K562 (cell line): ENCODE results near the gene ILK. TPM values are rescaled to one million over a fixed set of nuclear protein-coding genes. Genes with fewer than 3 reads are reported as not detected.

Source experiments
- CBFA2T2 ChIP-seq: fragments of 450-650 bp; conservative IDR thresholded peaks from 2 replicates; pipeline ENCODE4 v1.6.1; 2017; ENCODE audit warnings: mild to moderate bottlenecking
- CHD1 ChIP-seq: fragments of 200-600 bp; sonication (generic); IDR thresholded peaks from one replicate; pipeline ENCODE4 v1.6.1; 2012; ENCODE audit warnings: mild to moderate bottlenecking, moderate library complexity, low read length, inconsistent platforms
- EP300 ChIP-seq: IDR thresholded peaks from 2 replicates; pipeline ENCODE4 v1.6.1; 2012; ENCODE audit warnings: low read length, improper control_type of control experiment
- FIP1L1 ChIP-seq: fragments of 200-400 bp; formaldehyde crosslinking; IDR thresholded peaks from 2 replicates; pipeline ENCODE4 v1.6.1; 2018; ENCODE audit warnings: mild to moderate bottlenecking, low read depth, low read length; ENCODE audit not compliant: poor library complexity, severe bottlenecking
- FOXA1 ChIP-seq: fragments of 450-650 bp; IDR thresholded peaks from 2 replicates; pipeline ENCODE4 v1.6.1; 2016; ENCODE audit warnings: mild to moderate bottlenecking, borderline replicate concordance
- JUN ChIP-seq, 2 experiments: sonication (generic) in 1 of 2; formaldehyde crosslinking in 1 of 2; IDR thresholded peaks; 2 replicates each; pipeline versions ENCODE4 v1.6.1 to v1.8.0; 2012 to 2022; ENCODE audit warnings: borderline replicate concordance in 2 of 2, mild to moderate bottlenecking in 2 of 2, improper control_type of control experiment in 1 of 2, low read depth in 1 of 2, low read length in 1 of 2, missing genetic modification reagents in 1 of 2
- NCOA1 ChIP-seq: fragments of 450-650 bp; IDR thresholded peaks from 2 replicates; pipeline ENCODE4 v1.6.1; 2016; ENCODE audit warnings: low read depth
- NCOR1 ChIP-seq: fragments of 450-650 bp; IDR thresholded peaks from 2 replicates; pipeline ENCODE4 v1.6.1; 2016; ENCODE audit warnings: mild to moderate bottlenecking, moderate library complexity
- NR2C2 ChIP-seq, 2 experiments: fragments of 200-800 bp in 1 of 2; sonication (Bioruptor generic) in 1 of 2; sonication (generic) in 1 of 2; formaldehyde crosslinking in 1 of 2; IDR thresholded peaks; 2 replicates each; pipeline versions ENCODE4 v1.6.1 to v1.8.0; 2016 to 2022; ENCODE audit warnings: mild to moderate bottlenecking in 1 of 2, missing compliant biosample characterization in 1 of 2, missing genetic modification characterization in 1 of 2, missing genetic modification reagents in 1 of 2
- POLR2A ChIP-seq: fragments of 450-650 bp; conservative IDR thresholded peaks from 2 replicates; pipeline ENCODE4 v1.6.1; 2016
- POLR2H ChIP-seq: IDR thresholded peaks from 2 replicates; pipeline ENCODE4 v1.6.1; 2016; ENCODE audit warnings: missing genetic modification characterization, low read depth, mild to moderate bottlenecking, control low read depth, missing compliant biosample characterization, moderate library complexity
- RBM22 ChIP-seq: fragments of 200-400 bp; formaldehyde crosslinking; IDR thresholded peaks from 2 replicates; pipeline ENCODE4 v1.6.1; 2018; ENCODE audit warnings: low read length, low read depth; ENCODE audit not compliant: poor library complexity, severe bottlenecking
- RFX7 ChIP-seq: fragments of 250-450 bp; sonication (Bioruptor Pico); IDR thresholded peaks from 2 replicates; pipeline ENCODE4 v1.5.1; 2021; ENCODE audit warnings: mild to moderate bottlenecking
- TAF15 ChIP-seq: fragments of 200-400 bp; formaldehyde crosslinking; IDR thresholded peaks from 2 replicates; pipeline ENCODE4 v1.6.1; 2017; ENCODE audit warnings: mild to moderate bottlenecking, low read depth, low read length, moderate library complexity
- polyA plus RNA-seq, 8 experiments: library from polyadenylated mRNA; depleted of rRNA in 4 of 8; stranded (reverse) in 5 of 8; unstranded in 3 of 8; fragments of >200 nt; fragmentation: Nextera tagmentation in 2 of 8; fragmentation: Illumina TruSeq in 1 of 8; extraction: Ambion mirVana in 2 of 8; extraction: Trizol in 1 of 8; gene quantifications; 2 replicates each; pipeline versions ENCODE4 v1.2.1 to v1.2.3, GENCODE V29; 2011 to 2014; ENCODE audit warnings: inconsistent platforms in 1 of 8, missing spikeins in 1 of 8
- total RNA-seq, 7 experiments: library from RNA; depleted of rRNA in 6 of 7; stranded (reverse); fragments of >200 nt in 6 of 7; fragmentation: Illumina TruSeq in 2 of 7; extraction: Trizol in 2 of 7; gene quantifications; 2 replicates each; pipeline versions ENCODE4 v1.2.1 to v1.2.3, GENCODE V29; 2011 to 2021; ENCODE audit warnings: low replicate concordance in 1 of 7
- TF ChIP-seq, protein P1 (sequence below): fragments of 450-650 bp; formaldehyde crosslinking; IDR thresholded peaks from 2 replicates; pipeline ENCODE4 v1.4.0; 2020; ENCODE audit warnings: mild to moderate bottlenecking, moderate library complexity
- TF ChIP-seq, protein P2 (sequence below): fragments of 450-650 bp; IDR thresholded peaks from one replicate; pipeline ENCODE4 v1.6.1; 2018; ENCODE audit warnings: mild to moderate bottlenecking, moderate library complexity; ENCODE audit not compliant: partially characterized antibody
- TF ChIP-seq, protein P3 (sequence below): fragments of 250-450 bp; sonication (Bioruptor Pico); IDR thresholded peaks from 2 replicates; pipeline ENCODE4 v1.4.0; 2020

The ILK gene
- total and polyA plus RNA-seq, 9 of the 15 experiments (the other 6 are each of a cell fraction or from before 2014, with no cell fraction given): 43.3 to 95.9 (median 58.9) TPM

DNA sequence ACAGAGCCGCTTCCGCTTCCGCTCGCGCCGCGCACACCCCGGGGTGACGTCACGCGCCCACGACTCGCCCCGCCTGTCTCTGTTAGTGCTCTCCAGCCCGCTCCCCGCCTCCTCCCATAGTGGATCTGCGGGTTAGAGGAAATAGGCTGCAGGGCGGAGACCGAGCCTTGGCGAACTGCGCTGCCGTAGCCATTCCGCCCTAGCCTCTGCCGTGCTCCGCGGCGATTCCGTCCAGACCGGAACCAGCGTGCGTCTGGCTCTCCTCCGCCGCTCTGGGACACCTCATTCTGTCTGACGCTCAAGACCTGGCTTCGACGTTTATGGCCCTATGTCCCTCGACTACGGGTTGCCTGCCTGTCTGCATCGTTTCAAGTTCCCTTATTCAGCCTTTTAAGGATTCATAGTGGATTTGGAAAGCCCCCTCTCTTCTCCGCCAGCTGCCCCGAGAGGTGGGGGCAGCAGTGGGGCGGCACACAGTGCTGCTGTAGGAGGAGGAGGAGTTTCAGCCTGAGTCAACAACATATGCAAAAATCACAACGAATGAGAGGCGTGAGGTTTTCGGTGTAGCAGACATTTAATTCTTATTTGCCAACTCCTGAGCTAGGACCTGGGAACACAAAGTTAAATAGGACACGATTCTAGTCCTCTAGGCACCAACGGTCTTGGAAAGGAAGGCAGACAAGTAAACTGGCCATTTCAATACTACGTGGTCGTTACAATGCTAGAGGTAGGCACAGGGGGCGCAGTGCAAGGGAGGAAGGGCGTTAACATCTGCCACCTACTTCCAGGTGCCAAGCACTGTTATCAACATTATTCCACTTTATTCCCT, 8.9 kb downstream of the ILK start, which contains the start of gene TAF10 (continued):
- TF ChIP-seq, protein P1, sequence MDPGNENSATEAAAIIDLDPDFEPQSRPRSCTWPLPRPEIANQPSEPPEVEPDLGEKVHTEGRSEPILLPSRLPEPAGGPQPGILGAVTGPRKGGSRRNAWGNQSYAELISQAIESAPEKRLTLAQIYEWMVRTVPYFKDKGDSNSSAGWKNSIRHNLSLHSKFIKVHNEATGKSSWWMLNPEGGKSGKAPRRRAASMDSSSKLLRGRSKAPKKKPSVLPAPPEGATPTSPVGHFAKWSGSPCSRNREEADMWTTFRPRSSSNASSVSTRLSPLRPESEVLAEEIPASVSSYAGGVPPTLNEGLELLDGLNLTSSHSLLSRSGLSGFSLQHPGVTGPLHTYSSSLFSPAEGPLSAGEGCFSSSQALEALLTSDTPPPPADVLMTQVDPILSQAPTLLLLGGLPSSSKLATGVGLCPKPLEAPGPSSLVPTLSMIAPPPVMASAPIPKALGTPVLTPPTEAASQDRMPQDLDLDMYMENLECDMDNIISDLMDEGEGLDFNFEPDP: no peak
- TF ChIP-seq TAF15 (no peak), RFX7 (no peak), FIP1L1 (peak; percentile 80), NR2C2 (CRISPR knock-in tag; IDR thresholded peaks at IDR 0.05) (0 out of 2 replicates have a peak, but pooled peaks have one; percentile 27), NR2C2 (tag; IDR thresholded peaks at IDR 0.05) (peak; percentile 65), CHD1 (peak; percentile 65), EP300 (peak; percentile 15; the same call in 1 of the 2 replicates), POLR2A (peak; percentile 96), POLR2H (tag) (peak; percentile 83), RBM22 (peak; percentile 36), FOXA1 (no peak), NCOA1 (peak; percentile 58; the same call in 1 of the 2 replicates), JUN (IDR thresholded peaks at IDR 0.05; ENCODE audit: borderline replicate concordance, low read depth, low read length) (peak; percentile 77), JUN (CRISPR knock-in tag; IDR thresholded peaks at IDR 0.05; ENCODE audit: borderline replicate concordance) (peak; percentile 83; the same call in 1 of the 2 replicates), NCOR1 (no peak), CBFA2T2 (no peak)
- TF ChIP-seq, protein P2, sequence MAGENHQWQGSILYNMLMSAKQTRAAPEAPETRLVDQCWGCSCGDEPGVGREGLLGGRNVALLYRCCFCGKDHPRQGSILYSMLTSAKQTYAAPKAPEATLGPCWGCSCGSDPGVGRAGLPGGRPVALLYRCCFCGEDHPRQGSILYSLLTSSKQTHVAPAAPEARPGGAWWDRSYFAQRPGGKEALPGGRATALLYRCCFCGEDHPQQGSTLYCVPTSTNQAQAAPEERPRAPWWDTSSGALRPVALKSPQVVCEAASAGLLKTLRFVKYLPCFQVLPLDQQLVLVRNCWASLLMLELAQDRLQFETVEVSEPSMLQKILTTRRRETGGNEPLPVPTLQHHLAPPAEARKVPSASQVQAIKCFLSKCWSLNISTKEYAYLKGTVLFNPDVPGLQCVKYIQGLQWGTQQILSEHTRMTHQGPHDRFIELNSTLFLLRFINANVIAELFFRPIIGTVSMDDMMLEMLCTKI: no peak
- TF ChIP-seq, protein P3, sequence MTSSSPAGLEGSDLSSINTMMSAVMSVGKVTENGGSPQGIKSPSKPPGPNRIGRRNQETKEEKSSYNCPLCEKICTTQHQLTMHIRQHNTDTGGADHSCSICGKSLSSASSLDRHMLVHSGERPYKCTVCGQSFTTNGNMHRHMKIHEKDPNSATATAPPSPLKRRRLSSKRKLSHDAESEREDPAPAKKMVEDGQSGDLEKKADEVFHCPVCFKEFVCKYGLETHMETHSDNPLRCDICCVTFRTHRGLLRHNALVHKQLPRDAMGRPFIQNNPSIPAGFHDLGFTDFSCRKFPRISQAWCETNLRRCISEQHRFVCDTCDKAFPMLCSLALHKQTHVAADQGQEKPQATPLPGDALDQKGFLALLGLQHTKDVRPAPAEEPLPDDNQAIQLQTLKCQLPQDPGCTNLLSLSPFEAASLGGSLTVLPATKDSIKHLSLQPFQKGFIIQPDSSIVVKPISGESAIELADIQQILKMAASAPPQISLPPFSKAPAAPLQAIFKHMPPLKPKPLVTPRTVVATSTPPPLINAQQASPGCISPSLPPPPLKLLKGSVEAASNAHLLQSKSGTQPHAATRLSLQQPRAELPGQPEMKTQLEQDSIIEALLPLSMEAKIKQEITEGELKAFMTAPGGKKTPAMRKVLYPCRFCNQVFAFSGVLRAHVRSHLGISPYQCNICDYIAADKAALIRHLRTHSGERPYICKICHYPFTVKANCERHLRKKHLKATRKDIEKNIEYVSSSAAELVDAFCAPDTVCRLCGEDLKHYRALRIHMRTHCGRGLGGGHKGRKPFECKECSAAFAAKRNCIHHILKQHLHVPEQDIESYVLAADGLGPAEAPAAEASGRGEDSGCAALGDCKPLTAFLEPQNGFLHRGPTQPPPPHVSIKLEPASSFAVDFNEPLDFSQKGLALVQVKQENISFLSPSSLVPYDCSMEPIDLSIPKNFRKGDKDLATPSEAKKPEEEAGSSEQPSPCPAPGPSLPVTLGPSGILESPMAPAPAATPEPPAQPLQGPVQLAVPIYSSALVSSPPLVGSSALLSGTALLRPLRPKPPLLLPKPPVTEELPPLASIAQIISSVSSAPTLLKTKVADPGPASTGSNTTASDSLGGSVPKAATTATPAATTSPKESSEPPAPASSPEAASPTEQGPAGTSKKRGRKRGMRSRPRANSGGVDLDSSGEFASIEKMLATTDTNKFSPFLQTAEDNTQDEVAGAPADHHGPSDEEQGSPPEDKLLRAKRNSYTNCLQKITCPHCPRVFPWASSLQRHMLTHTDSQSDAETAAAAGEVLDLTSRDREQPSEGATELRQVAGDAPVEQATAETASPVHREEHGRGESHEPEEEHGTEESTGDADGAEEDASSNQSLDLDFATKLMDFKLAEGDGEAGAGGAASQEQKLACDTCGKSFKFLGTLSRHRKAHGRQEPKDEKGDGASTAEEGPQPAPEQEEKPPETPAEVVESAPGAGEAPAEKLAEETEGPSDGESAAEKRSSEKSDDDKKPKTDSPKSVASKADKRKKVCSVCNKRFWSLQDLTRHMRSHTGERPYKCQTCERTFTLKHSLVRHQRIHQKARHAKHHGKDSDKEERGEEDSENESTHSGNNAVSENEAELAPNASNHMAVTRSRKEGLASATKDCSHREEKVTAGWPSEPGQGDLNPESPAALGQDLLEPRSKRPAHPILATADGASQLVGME (CRISPR knock-in tag): peak; percentile 51; the same call in 1 of the 2 replicates
